Eye (tissue), 1 donor: Measurements from ENCODE around the gene GABPA.

ENCODE experiments used
- DNase-seq: peaks from one replicate; pipeline ENCODE4 v3.0.0-alpha.2; 2015

GABPA gene

GRCh38 chr21:25813917-25814316 is 79.1 kb downstream of the GABPA start:
- DNase-seq = no peak

- no peak for DNase-seq
These were observed 83.3 kb downstream of the GABPA start for GRCh38 chr21:25818121-25818520.

GRCh38 chr21:25818551-25818950 is 83.8 kb downstream of the GABPA start:
- no peak for DNase-seq
